Forelimb muscle (tissue), 1 donor: ENCODE data around the gene LUC7L3. TPM values are rescaled to one million over a fixed set of nuclear protein-coding genes. Genes with fewer than 3 reads are reported as not detected.
"Not testable (repeated sequence)": the region's sequence is repeated elsewhere in the genome, so short reads cannot be mapped to it uniquely, and the experiment has no call there.

Experiments
- DNase-seq: peaks from one replicate; pipeline ENCODE4 v3.0.0-alpha.2; 2013; ENCODE audit warnings: low read depth
- polyA plus RNA-seq: library from polyadenylated mRNA; unstranded; fragments of 120-200 nt; gene quantifications from one replicate; pipeline ENCODE4 v1.2.1, GENCODE V29; 2013; ENCODE audit not compliant: insufficient read length

Gene LUC7L3
- polyA plus RNA-seq, 1 donor: 299 TPM

DNA sequence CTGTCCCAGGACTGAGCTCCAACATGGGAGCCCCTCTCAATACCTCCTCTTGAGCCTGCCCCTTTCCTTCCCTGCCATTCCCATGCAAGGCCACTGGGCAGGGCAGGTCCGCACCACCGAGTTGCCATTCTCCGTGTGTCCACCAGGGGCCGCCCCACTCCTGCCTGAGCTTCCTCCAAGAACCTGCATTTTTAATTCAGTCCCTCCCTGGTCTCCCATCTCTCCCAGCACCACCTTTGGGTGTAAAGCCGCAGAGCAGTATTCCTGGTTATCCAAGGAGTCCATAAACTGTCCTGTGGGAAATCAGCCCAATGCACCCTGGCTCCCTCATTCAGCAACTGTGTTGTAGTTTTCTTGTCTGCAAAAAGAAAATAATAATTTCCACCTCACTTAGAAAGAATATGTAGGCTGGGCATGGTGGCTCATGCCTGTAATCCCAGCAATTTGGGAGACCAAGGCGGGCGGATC lies 63.8 kb downstream of the LUC7L3 start:
- DNase-seq: no peak

DNA sequence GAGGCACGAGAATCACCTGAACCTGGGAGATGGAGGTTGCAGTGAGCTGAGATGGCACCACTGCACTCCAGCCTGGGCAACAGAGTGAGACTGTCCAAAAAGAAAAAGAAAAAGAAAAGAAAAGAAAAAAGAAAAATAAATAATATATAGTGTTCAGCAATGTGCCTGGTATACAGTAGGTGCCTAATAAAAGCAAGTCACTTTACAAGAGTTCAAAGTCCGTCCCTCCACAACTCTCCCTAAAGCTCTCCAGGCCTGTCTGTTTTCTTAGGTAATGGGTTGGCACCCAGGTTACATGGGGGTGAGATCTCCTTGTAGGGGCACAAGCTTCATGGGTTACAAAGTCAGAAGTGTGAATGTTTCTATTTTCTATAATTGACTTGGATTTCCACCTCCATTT lies 64.5 kb downstream of the LUC7L3 start:
- DNase-seq: no peak

DNA sequence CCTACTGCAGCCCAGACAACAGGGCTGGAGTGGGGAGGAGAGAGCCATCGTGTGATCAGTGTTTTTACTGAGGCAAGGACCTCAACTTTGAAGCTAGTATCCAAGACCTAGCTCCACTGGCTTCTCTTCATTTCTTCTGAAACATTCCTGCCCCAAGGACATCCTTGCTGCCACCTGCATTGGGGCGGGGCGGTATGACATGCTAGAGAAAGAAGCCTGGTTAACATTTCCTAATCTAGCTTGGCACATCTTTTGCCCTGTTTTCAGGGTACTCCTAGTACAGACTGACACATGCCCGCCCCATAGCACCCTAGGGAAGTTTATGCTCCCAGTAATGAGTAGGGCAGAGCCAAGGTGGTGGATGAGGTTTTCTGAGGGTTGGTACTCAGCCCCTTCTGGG lies 65.7 kb downstream of the LUC7L3 start:
- no peak for DNase-seq

DNA sequence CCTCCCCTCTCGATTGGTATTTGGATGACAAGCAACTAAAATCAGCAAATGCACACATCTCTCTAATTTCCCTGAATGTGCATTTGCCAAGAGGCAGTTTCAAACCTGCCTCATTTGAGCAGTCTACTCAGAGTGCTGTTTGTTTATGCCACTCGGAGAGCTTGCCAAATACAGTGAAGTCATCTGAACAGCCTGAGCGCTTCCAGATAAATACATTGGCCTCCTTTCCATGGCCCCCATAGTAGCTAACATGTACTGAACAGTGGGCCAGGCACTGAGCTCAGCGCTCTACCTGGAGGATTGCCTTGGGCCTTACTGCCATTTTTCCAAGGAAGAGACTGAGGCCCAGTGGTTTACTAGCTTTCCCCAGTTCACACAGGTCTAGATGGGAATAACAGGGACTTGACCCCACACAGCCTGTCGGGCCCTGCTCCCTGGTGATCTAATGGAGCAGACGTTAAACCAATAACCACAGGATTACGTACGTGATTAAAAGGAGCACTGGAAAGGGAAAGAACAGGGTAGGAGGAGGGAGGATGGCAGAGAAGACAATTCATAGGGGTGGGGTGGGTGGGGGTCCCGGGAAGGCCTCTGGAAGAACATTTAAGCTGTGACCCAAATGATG lies 66.7 kb downstream of the LUC7L3 start:
- DNase-seq: no peak

DNA sequence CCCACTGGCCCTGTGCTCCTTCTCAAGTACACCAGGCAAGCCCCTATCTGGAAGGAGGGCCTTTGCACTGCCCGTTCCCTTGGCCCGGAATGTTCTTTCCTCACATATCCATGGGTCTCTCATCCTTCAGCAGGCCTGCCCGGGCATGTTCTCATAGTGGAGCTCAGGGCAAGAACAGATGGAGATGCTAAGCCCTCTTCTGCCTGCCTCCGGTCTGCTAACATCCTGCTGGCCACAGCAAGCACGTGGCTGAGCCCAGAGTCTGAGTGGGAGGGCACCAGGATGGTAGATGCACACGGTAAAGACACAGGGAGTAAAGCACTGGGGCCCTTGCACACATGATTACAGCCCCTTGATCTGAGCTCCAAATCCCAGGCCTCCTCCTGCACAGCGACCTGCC lies 67.7 kb downstream of the LUC7L3 start:
- DNase-seq: no peak

DNA sequence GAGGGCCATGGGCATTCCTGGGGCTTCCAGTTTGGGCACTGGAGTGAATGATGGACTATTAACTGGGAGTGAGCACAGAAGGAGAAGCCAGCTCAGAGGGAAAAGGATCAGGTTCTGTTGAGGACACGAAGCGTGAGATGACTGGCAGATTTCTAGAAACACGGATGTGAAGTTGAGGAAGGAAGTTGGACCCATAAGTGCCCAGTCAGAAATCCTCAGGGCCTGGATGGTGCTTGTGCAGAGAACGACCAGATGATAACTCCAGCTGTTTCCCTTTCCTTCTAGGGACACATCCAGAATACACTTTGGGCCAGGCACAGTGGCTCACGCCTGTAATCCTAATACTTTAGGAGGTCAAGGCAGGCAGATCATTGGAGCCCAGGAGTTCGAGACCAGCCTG lies 71.2 kb downstream of the LUC7L3 start:
- no peak for DNase-seq

DNA sequence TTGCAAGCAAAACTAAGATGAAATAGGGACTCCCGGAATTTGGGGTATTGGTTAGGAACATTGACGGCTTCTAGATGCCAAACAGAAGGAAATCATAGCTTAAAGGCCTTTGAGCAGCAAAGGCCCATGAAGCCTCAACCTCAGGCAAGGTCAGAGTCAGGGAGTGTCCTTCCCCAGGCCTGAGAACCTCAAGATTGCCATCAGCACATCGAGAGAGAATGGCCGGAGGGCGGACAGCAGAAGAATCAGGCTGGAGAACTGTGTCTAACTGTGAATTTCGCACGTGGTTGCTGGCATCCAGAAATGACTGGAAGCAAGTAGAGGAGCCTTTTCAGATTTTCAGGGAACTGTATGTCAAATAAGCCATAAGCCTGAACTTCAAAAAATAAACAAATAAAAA lies 72.7 kb downstream of the LUC7L3 start:
- no peak for DNase-seq

DNA sequence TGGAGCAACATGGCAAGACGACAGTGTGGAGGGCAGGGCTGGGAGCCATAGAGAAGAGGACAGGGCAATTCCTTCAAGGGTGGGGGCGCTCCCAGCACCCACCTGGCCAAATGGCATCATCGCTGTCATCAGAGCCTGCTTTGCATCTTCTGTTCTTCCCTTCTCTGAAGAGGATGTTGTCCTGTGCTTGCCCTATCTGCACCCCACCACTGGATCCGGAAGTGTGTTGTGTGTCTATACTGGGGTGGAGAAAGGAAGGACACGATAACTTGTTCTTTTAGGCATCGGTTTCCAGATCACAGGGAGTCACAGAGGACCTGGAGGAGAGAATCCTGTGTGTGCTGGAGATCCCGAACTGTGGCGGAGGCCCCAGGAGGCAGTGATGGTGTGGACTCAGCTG lies 73.6 kb downstream of the LUC7L3 start:
- DNase-seq: no peak

DNA sequence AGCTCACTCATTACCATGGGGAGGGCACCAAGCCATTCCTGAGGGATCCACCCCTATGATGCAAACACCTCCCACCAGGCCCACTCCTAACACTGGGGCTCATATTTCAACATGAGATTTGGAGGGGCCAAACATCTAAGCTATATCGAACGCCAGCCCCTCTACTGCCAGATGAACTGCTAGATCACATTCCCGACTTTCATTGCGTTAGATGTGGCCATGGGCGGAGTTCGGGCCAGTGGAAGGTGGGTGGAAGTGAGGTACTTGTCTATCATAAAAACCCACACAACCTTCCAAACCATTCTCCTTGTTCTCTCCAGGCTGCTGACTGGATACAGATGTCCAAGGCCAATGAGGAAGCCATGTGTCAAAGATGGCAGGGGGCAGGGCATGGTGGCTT lies 75.0 kb downstream of the LUC7L3 start:
- DNase-seq: no peak

DNA sequence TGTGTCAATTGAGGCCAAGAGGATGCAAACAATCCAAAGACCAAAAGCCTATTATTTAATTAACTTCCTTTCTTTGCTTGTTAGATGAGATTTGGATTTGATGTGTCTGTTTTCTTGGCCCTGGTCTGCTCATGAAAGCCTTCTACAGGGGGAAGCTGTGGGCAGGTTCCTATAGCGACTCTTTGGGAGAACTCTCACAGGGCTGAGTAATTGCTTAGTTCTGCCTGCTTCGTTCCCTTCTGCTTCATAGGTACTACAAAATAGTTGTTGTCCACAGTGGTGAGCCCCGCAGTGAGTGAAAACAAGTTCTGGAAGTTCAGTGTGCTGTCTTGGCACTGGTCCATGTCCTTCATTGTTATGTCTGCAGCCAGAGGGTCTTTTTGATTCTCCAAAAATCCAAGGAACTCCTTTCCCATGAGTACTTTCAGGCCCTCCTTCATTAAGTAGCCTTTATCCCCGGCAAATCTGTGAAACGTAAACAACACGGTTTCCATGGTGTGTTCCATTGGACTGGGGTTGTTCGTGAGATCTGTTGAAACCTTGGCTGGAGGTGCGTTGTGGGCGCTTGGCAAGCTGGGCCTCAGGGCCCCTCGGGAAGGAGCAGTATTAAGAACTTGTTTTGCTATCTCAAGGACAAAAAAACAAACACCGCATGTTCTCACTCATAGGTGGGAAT lies 77.9 kb downstream of the LUC7L3 start:
- no peak for DNase-seq

DNA sequence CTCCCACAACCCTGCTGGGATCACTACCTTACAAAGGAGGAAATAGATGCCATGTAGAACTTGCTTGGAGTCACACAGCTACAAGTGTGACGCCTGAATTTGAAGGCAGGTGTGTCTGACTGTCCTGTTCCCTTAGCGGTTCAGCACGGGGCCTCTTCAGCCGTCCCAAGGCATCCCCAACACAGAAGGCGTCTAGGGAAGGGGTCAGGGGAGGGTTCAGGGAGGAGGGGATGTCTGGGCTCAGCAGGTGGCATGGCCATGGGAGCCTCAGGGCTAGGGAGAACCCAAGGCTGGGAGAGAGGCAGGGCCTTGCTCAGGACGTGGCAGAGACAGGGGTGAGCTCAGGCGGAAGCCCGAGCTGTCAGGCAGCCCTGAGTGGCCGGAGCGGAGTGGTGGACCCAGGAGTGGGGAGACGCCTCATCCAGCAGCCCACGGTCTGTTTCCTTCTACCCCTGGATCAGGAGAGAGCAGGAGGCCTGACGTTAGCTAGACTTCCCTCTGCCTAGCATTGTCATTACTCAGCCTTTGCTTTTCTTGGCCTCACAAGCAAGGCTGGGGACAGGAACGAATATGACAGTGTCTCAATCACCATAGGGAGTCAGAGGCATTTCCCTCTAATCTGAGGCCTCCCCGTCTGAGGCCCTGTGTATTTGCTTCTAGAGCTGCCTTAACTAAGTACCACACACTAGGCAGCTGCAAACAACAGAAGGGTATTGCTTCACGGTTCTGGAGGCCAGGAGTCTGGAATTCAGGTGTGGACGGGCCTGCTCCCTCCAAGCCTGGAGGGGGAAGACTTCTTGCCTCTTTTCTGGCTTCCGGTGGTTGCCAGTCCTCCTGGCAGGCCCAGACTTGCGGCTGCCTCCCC lies 79.3 kb downstream of the LUC7L3 start:
- DNase-seq: no peak

DNA sequence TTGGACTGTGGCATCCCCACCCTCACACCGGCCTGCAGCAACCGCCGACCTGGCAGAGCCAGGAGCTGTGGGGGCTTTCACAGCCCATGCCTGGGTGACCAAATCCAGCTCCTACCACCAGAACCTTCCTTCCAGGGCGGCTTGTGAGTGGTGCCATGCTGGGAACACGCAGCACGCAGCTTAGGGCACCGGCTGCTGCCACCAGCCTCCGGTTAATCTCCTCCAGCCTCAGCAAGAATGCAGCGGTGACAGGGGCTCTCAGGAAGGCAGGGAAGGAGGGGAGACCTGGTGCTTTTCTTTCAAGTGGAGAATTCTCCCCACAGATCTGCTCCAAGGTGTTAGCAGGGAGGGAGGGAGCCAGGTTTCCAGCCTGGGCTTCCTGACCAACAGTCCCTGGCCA lies 80.2 kb downstream of the LUC7L3 start:
- no peak for DNase-seq

DNA sequence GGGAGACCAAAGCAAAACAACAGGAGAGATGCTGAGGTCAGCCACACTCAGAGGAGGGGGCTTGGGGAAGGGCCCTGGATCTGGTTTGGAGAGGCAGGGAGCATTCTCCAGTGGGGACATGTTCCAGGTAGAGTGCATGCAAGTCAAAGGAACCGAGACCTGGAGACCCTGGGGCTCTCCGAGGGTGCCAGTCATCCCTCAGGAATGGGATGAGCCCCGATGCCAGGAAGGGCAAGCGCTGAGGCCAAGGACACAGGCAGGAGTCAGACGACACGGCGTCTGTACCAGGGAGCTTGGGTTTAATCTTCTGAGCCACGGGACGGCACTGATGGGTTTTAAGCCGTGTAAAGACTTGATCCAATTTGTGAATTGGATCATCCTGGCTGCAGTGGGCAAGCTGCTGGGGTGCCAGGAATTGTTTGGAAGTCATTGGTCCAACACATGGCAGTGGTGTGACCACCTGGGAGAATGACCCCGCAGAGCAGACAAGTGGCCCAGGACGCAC lies 80.8 kb downstream of the LUC7L3 start:
- DNase-seq: no peak

DNA sequence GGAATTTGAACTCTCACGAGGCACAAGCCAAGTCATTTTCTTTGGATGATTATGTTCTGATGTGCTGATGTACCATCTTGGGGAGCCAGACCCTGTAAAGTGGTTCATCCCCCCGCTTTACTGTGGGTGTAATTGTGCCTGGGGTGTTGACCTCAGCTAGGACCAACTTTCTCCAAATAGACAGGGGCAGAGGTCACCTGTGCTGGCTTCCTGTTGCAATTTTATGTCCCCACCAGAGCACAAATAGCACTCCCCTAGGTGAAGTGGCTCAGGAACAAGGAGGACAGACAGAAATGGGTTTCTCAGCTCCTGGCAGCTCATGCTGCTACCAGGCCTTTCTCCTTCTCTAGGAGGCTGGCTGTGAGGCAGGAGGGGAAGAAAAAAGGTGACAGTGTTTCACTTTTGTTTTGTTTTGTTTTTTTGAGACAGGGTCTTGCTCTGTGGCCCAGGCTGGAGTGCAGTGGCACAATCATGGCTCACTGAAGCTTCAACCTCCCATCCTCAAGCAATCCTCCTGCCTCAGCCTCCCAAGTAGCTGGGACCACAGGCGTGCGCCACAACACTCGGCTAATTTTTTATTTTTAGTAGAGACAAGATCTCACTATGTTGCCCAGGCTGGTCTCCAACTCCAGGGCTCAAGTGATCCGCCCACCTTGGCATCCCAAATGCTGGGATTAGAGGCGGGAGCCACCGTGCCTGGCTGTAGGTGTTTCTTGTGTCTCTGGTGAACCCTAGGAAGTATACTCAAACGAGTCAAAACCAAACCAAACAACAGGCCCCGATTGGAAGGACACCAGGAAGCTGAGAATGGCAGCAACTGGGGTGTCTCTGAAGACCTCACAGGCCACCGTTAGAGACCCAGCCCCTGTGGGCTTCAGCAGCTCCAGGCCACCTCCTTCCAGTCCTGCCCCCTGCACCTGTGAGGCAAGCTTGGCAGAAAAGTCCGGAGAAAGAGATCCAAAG lies 83.5 kb downstream of the LUC7L3 start:
- DNase-seq: no peak

DNA sequence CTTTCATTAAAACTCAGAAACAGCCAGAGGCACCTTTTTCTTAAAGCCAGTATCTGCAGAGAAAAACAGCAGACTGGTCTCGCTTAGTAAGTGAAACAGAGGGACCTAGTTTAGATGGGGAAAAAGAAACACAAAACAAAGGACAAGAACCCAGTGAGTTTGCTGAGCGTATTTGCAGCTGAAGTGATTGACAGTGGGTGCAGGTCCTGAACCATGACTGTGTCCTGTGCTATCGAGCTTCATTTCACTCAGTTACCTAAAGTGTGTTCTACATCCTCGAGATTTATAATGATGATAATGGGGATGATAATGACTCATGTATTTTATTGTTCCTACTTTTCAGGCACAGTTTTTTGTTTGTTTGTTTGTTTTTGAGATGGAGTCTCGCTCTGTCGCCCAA lies 84.3 kb downstream of the LUC7L3 start:
- no peak for DNase-seq

DNA sequence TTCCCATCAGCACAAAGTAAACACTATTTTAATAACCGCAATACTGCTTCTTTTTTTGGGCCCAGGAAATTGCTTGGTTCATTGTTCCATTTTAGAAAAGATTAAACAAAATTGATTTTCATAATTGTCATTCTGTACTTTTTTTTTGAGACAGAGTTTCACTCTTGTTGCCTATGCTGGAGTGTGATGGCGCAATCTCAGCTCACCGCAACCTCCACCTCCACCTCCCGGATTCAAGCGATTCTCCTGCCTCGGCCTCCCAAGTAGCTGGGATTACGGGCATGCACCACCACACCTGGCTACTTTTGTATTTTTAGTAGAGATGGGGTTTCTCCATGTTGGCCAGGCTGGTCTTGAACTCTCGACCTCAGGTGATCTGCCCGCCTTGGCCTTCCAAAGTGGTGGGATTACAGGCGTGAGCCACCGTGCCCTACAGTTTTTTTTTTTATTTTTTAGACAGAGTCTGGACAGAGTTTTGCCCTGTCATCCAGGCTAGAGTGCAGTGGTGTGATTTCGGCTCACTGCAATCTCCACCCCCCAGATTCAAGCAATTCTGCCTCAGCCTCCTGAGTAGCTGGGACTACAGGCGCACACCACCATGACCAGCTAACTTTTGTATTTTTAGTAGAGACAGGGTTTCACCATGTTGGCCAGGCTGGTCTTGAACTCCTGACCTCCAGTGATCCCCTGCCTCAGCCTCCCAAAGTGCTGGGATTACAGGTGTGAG lies 85.5 kb downstream of the LUC7L3 start:
- not testable (repeated sequence) for DNase-seq

DNA sequence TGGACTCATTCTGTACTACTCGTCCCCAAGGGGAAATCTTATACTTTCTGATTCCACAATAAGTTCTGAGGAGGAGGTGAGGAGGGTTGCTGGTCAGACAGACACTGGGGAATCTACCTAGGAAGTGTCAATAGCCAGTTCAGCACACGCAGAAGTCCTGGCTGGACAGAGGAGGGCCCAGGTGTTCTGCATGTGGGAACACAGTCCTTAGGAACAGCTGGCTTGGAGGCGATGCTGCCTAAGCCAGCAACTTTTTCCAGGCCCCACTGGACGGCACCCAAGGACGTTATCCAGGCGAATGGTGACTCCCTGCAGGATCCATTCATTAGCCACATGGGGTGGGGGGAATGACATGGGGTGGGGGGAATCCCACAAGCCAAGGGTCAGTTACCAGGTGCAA lies 86.1 kb downstream of the LUC7L3 start:
- DNase-seq: no peak
